ENCODE data around the gene ZC3H13. TPM values are rescaled to one million over a fixed set of nuclear protein-coding genes. Genes with fewer than 3 reads are reported as not detected.

ZC3H13 gene
- total and polyA plus RNA-seq, 12 donors: 11.2 to 43.9 (median 24.5) TPM

DNA sequence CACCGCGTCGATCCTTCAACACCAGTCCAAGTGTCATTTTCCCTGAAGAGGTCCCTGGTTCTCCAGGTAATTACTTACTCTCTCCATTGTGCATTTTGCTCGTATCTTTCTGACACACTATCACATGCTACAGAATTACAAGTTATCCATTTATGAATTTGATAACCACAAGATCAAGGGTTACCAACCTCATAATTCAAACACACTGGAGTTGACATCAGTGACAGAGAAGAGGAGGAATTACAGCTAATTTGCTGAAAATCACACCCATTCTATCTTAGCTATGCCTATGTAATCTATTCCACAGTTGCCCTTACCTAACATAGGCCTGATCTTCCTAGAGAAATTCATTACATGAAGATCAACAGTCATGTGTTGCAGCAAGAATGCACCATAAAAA is 14.2 kb downstream of the ZC3H13 start:
- Histone ChIP-seq H3K4me3 (no peak overlapping the region), H3K36me3 (replicated peaks in 1 of 2) (peaks cover 0 to 32% of the 10 kb centered on the region in 2 donors), H3K4me1 (replicated peaks in 1 of 2) (no peaks in the 10 kb centered on the region), H3K9me3 (replicated peaks in 1 of 3) (no peaks in the 10 kb centered on the region), H3K27me3 (no peaks in the 10 kb centered on the region), H3K27ac (no peak overlapping the region)
- intact Hi-C loops (cut with DNase I): no loop called here
- 93 to 100% (median 96%) methylated on average over 4 of the region's 4 CpGs for WGBS, 4 donors
- TF ChIP-seq, protein P1, sequence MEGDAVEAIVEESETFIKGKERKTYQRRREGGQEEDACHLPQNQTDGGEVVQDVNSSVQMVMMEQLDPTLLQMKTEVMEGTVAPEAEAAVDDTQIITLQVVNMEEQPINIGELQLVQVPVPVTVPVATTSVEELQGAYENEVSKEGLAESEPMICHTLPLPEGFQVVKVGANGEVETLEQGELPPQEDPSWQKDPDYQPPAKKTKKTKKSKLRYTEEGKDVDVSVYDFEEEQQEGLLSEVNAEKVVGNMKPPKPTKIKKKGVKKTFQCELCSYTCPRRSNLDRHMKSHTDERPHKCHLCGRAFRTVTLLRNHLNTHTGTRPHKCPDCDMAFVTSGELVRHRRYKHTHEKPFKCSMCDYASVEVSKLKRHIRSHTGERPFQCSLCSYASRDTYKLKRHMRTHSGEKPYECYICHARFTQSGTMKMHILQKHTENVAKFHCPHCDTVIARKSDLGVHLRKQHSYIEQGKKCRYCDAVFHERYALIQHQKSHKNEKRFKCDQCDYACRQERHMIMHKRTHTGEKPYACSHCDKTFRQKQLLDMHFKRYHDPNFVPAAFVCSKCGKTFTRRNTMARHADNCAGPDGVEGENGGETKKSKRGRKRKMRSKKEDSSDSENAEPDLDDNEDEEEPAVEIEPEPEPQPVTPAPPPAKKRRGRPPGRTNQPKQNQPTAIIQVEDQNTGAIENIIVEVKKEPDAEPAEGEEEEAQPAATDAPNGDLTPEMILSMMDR (IDR thresholded peaks at IDR 0.05): no peak
- no peak for TF ChIP-seq POLR2A (IDR thresholded peaks at IDR 0.05)
- DNase-seq: no peak

DNA sequence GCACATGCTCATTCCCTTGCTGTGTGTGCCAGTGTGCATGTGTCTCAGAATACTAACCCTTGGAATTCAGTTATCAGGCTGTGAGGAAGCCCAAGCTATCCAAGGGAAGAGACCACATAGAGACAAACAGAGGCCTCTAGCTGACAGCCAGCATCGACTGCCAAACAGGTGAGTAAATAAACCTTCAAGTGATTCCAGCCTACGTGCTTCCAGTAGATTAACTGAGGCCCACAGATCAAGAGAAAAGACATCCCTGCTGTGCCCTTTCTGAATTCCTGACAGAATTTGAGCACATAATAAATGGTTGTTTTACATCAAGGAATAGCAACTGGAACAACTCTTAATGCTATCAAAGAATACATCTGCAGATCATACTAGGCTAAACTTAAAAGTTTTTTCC is 17.5 kb downstream of the ZC3H13 start:
- no peak for DNase-seq
- H3K9me3 ChIP-seq (replicated peaks in 1 of 3): peaks cover 0 to 7% (median 0%) of the 10 kb centered on the region in 3 donors
- no peak for TF ChIP-seq POLR2A (IDR thresholded peaks at IDR 0.05)
- TF ChIP-seq, protein P1 (IDR thresholded peaks at IDR 0.05): no peak
- no peak overlapping the region for H3K4me3 ChIP-seq
- H3K4me1 ChIP-seq (replicated peaks in 1 of 2): peaks cover 0 to 8% of the 10 kb centered on the region in 2 donors
- H3K27me3 ChIP-seq: no peaks in the 10 kb centered on the region
- peaks cover 0 to 18% of the 10 kb centered on the region in 2 donors for H3K36me3 ChIP-seq (replicated peaks in 1 of 2)
- H3K27ac ChIP-seq: no peak overlapping the region
- 90 to 95% (median 92%) methylated on average over 2 of the region's 2 CpGs for WGBS, 4 donors
- intact Hi-C loops (cut with DNase I): no loop called here

DNA sequence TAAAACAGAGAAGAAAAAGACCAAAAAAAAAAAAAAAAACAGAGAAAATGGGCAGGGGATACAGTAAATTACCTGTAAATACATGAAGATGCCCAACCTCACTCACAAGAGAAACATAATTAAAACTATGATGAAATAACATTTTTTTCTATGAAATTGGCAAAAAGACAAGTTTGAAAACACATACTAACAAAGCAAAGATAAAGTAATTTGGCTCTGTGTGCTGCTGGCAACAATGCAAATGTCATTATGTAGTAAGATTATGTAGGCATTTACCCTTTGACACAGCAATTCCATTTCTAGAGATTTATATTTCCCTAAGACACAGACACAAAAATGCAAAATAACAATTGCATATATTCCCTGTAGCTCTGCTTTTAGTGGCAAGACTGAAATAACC is 20.2 kb downstream of the ZC3H13 start:
- TF ChIP-seq, protein P1 (IDR thresholded peaks at IDR 0.05): no peak
- no peak for TF ChIP-seq POLR2A (IDR thresholded peaks at IDR 0.05)
- Histone ChIP-seq H3K27me3 (no peaks in the 10 kb centered on the region), H3K27ac (no peak overlapping the region), H3K36me3 (replicated peaks in 1 of 2) (no peaks in the 10 kb centered on the region), H3K4me3 (no peak overlapping the region), H3K4me1 (replicated peaks in 1 of 2) (peaks cover 0 to 8% of the 10 kb centered on the region in 2 donors), H3K9me3 (replicated peaks in 1 of 3) (peaks cover 0 to 7% (median 0%) of the 10 kb centered on the region in 3 donors)
- intact Hi-C loops (cut with DNase I): no loop called here
- DNase-seq: peak in 1 of 7 donors; percentile 8

DNA sequence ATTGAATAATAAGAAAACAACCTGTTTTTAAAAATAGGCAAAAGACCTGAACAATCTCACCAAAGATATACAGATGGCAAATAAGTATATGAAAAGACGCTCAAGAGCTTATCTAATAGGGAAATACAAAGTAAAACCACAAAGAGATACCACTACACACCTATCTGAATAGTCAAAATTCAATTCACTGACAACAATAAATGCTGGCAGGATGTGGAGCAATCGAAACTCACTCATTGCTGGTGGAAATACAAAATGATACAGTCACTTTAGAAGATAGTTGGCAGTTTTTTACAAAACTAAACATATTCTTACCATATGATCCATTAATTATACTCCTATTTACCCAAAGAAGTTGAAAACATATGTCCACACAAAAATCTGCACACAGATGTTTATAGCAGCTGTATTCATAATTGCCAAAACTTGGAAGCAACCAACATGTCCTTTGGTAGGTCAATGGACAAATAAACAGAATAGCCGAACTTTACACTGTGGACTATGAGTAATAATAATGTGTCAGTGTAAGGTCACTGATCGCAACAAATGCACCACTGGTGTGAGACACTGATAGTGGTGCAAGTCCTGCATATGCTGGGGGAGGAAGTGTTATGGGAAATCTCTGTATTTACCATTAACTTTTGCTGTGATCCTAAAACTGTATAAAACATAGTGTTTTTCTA is 20.8 kb downstream of the ZC3H13 start:
- Histone ChIP-seq H3K4me1 (replicated peaks in 1 of 2) (peaks cover 0 to 8% of the 10 kb centered on the region in 2 donors), H3K36me3 (replicated peaks in 1 of 2) (no peaks in the 10 kb centered on the region), H3K4me3 (no peak overlapping the region), H3K27me3 (no peaks in the 10 kb centered on the region), H3K27ac (no peak overlapping the region), H3K9me3 (replicated peaks in 1 of 3) (peaks cover 0 to 7% (median 0%) of the 10 kb centered on the region in 3 donors)
- DNase-seq: no peak
- WGBS, 4 donors: 88 to 94% (median 91%) methylated on average over 4 of the region's 4 CpGs
- intact Hi-C loops (cut with DNase I): no loop called here
- TF ChIP-seq, protein P1 (IDR thresholded peaks at IDR 0.05): no peak
- TF ChIP-seq POLR2A (IDR thresholded peaks at IDR 0.05): no peak

Measured in adrenal gland (tissue), 12 donors.